LHCN-M2 (cell line): ENCODE results near the gene KCNIP3. TPM values are rescaled to one million over a fixed set of nuclear protein-coding genes. Genes with fewer than 3 reads are reported as not detected.

Source experiments
- DNase-seq: peaks from one replicate; pipeline ENCODE4 v3.0.0-alpha.2; 2012; ENCODE audit warnings: low read depth
- total RNA-seq: library from RNA; depleted of rRNA; stranded (reverse); fragments of >200 nt; gene quantifications from 2 replicates; pipeline ENCODE4 v1.2.3, GENCODE V29; 2014

Gene KCNIP3
- total RNA-seq, 1 experiment from 2014 or later = 0.29 TPM

DNA sequence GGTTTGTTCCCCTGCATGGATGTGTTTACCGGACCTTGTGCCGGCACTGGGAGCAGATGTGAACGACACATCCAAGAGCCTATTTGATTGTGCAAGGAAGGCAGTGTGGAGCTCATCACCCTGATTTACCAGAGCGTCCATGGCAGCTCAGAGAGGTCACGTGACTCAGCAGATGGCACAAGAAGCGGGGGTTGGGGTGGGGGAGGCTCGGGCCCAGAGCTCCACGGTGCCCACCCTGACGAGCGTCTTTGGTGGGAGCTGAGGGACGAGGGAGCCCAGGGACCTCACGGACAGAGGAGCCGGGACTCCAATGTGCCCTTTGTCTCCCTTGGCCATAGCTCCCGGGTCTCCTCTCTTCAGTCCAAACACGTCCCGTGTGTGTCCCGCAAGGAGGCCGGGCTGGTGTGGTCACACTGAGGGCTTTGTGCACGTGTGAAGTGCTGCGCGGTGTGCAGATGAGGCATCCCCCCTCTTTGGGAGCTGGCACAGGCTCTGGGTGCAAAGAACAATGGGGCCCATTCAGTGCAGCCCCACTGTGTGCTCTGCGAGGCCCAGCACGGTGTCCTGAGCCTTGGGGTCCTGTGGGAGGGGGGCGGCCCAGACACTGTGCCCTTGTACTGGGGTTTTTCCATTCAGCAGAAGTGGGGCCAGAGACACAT is 15.5 kb downstream of the KCNIP3 start:
- DNase-seq = no peak

DNA sequence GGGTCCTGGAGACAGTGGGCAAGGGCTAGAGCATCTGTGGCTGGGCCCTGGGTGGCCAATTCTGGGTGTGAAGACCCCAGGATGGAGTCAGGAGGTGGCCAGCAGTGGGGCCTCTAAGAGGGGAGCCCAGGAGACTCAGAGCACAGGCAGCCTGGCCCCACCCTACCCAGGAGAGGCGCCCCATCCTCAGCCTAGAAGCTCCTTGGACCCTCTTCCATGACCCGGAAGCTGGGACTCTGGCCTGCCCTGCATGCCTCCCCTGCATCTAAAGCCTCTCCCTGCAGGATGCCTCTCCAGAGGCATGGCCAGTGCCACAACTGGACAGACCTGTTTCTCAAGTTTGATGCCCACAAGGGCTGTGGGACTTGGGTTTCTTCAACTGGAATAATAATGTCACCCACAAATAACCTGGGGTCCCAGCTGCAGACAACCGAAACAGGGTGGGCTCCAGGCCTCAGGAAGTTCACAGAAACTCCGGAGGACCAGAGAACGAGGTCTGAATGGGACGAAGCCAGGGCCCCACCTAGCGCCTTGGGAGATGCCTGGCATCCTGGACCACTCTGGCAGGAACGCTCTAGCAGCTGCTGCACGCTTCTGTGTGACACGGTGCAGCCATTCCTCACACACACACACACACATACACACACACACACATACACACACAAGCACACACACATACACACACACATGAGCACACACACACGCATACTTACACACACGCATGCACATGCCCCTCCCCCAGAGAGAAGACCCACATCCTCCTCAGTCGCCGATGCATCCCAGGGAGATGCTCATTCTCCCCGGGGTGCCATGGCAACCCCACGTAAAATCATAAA is 16.4 kb downstream of the KCNIP3 start:
- no peak for DNase-seq

DNA sequence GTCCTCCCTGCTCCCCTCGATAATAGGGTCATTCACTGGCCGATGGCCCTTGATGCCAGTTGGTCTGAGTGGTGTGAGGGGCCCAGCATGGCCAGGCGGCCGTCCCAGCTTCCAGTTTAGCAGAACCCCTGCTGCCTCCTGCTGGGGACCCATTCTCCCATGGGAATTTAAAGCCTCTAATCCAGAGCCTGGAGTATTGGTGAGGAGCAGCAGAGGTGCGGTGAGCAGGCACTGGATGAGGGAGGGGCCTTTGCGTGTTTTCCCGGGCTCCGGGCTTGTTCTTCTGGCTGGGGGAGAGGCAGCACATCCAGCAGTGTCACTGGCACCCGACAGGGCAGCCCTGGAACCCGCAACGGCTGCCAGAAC is 17.4 kb downstream of the KCNIP3 start:
- DNase-seq = no peak

DNA sequence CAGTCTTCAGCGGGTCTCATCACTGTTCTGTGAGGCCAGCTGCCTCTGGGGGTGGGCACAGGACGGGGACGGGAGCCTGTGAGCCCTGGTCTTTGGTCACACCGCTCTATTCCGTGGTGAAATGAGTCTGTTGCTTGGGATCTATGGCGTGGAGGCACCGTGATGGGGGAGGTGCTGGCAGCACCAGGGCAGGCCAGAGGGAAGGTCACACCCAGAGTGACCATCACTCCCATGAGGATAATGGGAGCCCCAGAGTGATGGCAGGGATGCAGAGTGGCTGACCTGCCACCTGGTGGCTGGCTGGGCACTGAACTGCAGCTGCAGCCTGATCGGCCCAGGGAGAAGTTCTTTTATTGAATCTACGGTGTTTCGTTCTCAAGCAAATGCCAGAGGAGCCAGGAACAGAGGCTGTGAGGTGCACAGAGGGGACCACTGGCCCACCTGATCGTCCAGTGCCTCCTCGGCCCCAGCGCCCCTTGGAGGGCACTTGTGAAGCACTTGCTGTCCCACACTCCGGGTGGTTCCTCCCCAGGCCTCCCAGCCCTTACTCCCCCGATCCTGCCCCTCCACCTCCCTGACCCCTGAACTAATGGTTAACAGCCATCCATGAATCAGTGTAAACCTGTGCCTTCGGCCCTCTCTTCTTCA is 17.9 kb downstream of the KCNIP3 start:
- DNase-seq = peak; percentile 53

DNA sequence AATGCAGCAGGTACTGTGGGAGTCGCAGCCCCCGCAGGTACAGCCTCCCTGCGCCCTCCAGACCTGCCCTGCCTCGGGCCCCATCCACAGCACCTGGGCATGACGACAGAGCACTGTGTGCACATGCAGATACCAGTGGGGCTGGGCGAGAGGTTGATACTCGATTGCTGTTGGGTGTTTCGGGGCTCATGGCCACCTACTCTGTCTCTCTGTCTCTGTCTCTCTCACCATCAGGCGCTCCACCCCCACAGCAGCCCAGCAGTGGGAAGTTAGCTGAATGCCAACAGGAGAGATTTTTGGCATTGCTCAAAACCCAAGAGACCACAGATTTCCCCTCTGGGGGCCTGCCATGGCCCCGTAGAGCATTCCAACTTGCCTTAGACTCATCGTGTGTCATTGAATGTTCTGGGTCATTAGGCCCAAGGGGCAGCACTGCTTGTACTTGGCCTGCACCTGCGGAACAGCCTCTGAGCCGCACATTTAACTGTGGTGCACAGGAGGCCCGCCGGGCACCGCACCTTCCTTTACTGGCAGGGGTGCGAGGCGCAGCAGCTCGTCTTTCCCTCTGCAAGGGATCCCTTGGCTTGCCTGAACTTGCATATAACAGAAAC is 18.8 kb downstream of the KCNIP3 start:
- DNase-seq = peak; percentile 64

- peak; percentile 40 for DNase-seq
Measured at GRCh38 chr2:95316466-95317122, 19.4 kb downstream of the KCNIP3 start.

DNA sequence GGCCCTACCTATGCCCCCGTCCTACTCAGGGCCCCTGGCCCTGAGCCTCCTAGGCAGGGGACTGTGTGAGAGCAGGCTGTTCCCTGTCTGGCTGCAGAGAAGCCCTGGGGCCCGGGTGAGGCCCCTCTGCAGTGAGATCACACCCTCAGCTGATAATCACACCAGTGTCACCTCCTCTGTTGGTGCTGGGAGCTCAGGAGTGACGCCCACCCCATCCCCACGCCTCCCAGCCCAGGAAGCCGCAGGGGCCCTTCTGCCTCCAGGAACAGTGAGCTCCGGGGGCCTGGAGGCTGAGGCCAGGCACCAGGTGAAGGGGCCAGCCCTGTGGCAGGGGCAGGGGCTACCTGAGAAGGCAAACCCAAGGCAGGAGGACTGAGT is 20.0 kb downstream of the KCNIP3 start:
- DNase-seq = no peak

DNA sequence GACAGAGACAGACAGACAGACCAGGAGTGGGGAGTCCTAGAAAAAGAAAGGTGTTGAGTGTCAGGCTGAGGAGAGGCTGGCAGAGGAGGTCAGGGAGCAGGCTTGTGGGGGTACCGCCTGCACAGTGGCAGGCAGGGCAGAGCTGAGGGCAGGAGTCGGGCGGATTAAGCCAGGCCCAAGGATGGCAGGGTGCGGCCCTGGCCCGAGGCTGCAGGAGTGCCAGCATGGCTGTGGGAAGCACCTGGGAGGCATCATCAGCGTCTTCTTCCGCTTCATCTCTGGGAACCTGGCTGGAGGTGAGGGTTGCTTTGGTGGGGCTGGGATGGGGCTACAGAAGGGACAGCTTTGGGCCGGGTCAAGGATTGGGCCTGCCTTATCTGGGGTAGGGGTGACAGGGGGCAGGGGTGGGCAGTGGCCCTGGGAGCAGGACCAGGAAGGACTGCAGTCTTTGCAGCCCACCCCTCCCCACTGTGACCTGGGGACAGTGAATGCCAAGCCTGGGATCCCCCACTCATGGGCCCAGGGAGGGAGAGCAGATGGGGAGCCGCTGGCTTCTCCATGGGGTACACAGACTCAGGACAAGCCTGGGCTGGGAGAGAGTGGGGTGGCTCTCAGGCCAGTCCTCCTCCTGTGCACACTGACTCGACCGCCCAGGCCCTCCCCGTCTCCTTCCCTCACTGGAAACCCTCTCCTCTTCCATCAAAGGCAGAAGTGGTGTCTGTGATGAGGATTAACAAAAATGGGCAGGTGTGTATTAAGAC is 20.7 kb downstream of the KCNIP3 start:
- no peak for DNase-seq

- no peak for DNase-seq
Measured at GRCh38 chr2:95318431-95319220, 21.5 kb downstream of the KCNIP3 start.

DNA sequence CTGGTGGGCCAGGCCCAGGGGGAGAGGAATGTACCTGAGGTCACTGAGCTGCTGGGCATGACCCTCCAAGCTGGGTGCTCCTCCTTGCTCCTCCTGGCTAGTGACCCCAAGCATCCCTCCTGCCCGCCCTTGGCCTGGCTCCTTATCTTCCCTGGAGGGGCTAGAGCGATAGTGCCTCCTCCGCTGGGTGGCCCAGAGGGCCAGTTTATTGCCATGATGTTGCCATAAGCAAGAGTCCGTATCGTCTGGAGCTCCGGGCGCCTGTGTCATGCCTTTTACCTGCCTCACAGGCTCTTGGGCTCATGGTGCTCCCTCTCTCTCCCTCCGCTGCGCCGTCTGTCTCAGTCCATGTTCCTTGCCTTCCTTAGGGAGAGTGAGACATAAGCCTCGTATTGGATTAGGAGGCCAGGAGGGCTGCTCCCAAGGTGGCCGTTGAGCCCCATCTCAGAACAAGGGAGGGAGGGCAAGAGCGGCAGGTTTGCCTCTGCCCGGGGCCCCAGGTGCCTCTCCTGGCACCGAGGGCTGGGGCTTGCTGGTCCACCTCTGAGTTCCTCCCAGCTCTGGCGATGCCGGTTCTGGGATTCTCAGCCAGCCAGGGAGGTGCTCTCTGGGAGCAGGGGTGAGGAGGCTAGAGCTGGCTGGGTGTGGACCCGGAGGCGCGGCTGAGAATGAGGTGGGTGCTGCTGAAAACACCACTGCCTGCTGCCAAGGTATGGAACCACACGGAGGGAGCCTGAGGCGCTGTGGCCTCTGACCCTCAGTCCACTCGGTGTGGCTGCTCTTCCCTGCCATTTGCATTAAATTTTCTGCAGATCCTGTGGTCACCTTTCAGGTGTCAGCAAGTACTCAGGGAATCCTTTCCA is 22.6 kb downstream of the KCNIP3 start:
- no peak for DNase-seq

DNA sequence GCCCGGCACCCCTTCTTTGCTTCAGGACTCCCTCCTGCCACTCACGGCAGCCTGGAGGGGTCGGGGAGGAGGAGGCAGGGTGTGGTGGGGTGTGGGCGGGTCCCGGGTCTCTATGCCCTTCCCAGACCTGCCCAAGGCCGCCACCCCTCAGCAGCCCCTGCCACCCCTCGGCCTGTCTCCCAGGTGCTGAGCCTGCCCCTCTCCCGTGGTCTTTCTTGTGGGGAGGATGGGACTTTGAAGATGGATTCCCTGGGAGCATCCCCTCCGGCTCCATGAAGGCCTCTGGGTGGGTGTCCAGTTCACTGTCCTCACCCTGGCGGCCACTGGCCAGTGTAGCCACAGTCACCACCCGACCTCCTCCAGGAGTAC is 23.2 kb downstream of the KCNIP3 start:
- no peak for DNase-seq

DNA sequence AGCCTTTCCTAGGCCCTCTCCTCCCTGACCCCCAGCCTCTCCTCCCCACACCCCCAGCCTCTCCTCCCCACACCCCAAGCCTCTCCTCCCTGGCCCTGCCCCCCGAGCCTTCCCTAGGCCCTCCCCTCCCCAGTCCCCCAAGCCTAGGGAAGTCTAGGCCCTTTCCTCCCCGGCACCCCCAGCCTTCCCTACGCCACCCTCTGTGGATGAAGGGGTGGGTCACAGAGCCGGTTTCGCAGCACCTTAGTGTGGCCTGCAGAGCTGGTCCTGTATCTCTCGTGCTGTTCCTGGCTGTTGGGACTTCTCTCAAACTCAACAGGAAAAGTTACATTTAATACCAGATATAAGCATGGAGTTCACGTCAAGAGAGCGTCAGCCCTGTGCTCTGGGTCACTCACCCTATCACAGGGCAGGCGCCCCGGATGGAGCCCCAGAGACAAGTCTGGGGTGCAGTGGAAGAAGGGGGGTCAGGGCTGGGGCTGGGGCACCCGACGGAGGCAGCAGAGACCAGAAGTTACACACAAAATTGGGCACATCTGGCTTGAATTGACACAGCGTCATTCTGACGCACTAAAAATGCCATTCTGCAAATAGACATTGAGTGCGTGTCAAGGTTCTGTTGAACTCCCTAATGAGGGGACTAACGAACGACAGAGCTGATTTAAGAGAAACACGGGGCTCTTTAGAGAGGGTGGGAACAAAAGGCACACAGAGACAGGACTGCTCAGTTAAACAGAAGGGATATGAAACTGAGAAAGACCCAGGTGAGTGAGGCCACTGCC is 24.0 kb downstream of the KCNIP3 start:
- no peak for DNase-seq

DNA sequence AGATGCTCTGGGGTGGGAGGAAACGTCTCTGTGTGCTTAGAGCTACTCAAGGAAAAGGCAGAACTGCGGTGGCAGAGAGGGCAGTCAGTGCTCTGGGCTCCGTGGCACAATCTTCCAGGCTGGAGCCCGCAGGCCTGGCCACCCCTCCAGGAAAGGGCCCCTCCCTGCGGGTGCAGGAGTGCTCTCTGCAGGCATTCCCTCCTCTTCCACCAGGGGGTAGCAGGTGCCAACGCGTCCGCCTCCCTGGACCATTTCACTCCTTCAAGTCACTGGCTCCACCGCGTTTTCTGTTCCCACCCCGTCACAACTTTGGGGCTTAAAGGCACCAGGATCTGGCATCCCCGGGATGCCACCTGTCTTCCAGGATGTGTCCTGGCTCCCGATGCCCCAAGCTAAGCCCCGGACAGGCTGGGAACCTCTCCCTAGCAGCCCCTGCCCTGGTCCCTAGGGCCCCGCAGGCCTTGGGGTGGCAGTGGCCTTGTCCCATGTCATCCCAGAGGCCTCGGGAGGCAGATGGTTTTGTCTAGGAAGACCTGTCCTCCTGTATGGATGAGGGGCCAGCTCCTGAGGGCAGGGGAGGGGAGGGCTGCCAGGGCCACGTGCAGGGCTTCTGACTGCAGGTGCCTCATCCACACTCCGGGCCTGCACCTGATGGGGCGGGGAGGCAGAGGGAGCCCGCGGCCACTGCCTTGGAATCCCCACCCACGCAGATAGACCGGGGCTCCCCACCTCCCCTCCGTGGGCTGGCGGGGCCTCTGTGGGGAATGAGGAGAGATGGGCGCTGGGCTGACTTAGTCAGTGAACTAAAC is 26.4 kb downstream of the KCNIP3 start:
- DNase-seq = no peak

- no peak for DNase-seq
Measured at GRCh38 chr2:95325026-95325425, 27.9 kb downstream of the KCNIP3 start.

DNA sequence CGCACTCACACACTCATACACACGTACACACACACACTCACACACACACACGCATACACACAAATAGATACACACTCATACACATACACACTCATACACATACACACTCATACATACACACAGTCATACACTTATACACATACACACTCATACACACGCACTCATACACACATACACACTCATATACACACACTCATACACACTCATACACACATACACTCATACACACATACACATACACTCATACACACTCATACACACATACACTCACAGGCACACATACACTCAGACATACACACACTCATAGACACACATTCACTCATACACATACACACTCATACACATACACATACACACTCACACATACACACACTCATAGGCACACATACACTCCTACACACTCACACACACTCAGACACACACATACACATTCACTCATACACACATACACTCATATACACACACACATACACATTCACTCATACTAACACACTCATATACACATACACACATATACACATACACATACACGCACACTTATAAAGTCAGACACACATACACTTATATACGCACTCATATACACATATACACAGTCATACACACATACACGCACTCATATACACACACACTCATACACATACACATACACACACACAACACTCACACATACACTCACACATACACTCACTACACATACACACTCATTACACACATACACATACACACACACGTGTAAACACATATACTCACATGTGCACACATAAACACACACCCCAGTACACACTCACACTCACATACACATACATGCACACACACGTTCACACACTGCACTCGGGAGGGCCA is 28.7 kb downstream of the KCNIP3 start:
- DNase-seq = no peak

DNA sequence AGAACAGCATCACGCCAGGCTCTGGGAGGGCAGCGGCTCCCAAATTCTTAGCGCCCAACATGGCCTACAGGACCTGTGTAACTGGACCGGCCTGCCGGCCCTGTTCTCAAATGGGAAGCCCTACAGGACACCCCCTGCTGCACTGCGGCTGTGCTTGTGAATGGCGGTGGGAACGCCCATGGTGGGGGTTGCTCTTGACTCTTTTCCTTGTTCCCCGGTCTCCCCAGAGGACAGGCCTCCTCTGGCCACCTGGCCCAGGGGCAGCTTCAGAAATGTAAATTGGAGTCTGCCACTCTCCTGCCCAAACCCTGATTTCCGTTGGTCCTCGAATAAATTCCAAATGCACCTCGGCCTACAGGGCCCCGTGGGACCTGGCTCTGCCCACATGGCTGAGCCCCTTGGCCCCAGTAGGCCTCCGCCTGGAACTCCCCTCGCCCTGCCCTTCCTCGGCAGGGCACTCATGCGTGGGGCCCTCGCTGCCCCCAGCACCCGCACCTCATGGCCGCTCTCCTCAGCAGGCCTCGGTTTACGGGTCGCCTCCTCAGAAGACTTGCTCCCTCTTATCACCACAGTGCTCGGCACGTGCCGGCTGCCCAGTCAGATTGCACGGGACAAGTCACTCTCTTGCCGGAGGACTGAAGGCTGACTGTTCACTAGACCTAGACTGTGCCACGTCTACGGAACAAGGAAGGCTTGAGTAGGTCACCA is 29.4 kb downstream of the KCNIP3 start:
- no peak for DNase-seq
